Neural crest cell (in vitro differentiated cells): ENCODE measurements around the gene TCTN2. TPM values are rescaled to one million over a fixed set of nuclear protein-coding genes. Genes with fewer than 3 reads are reported as not detected.

ENCODE experiments used
- DNase-seq: peaks from one replicate; pipeline ENCODE4 v3.0.0; 2021; ENCODE audit warnings: low read depth, mixed read lengths, low spot score
- H3K27ac Mint-ChIP-seq: one replicate; pipeline ENCODE4 v1.8.0; 2021; ENCODE audit warnings: mild to moderate bottlenecking, mixed read lengths; ENCODE audit not compliant: unreplicated experiment
- H3K27me3 Mint-ChIP-seq: 2 replicates; pipeline ENCODE4 v1.8.0; 2021; ENCODE audit warnings: low read depth, mild to moderate bottlenecking, mixed read lengths
- H3K36me3 Mint-ChIP-seq: 2 replicates; pipeline ENCODE4 v1.8.0; 2021; ENCODE audit warnings: low read depth, mild to moderate bottlenecking, mixed read lengths
- H3K4me1 Mint-ChIP-seq: 2 replicates; pipeline ENCODE4 v1.8.0; 2021; ENCODE audit warnings: mixed read lengths
- H3K4me3 Mint-ChIP-seq: one replicate; pipeline ENCODE4 v1.8.0; 2021; ENCODE audit warnings: mild to moderate bottlenecking, mixed read lengths
- H3K9me3 Mint-ChIP-seq: 2 replicates; pipeline ENCODE4 v1.8.0; 2021; ENCODE audit warnings: mixed read lengths
- total RNA-seq: library from RNA; stranded (reverse); gene quantifications from 2 replicates; pipeline ENCODE4 v1.2.1, GENCODE V29; 2021
- TF ChIP-seq, protein P1 (sequence below): fragments of 200-600 bp; sonication (generic); conservative IDR thresholded peaks from 2 replicates; pipeline ENCODE4 v1.5.0; 2021; ENCODE audit warnings: antibody characterized with exemption, mild to moderate bottlenecking

TCTN2 gene
- total RNA-seq, 1 donor from 2014 or later: 23.1 TPM

DNA sequence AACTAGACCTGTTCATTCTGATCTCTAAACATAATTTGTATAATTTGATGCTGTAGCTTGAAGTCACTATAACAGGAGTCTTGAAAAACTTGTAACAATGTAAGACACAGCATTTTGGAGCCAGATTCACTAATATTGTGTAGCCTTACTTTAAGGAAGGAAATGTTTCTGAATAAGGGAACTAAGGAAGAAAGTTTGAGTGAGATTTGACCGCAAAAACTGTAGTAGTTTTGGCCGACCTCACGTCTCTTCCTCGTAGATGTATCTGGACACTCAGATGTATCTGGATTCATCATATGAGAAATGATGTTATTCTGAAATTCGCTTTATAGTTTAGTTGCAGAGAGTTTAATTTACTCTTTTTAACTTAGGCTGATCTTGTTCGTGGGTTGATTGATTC lies 77.2 kb downstream of the TCTN2 start:
- peaks cover 3% of the 10 kb centered on the region for H3K36me3 Mint-ChIP-seq
- no peaks in the 10 kb centered on the region for H3K27me3 Mint-ChIP-seq
- no peak overlapping the region for H3K4me3 Mint-ChIP-seq
- H3K4me1 Mint-ChIP-seq: no peaks in the 10 kb centered on the region
- no peak overlapping the region for H3K27ac Mint-ChIP-seq
- no peaks in the 10 kb centered on the region for H3K9me3 Mint-ChIP-seq
- TF ChIP-seq, protein P1, sequence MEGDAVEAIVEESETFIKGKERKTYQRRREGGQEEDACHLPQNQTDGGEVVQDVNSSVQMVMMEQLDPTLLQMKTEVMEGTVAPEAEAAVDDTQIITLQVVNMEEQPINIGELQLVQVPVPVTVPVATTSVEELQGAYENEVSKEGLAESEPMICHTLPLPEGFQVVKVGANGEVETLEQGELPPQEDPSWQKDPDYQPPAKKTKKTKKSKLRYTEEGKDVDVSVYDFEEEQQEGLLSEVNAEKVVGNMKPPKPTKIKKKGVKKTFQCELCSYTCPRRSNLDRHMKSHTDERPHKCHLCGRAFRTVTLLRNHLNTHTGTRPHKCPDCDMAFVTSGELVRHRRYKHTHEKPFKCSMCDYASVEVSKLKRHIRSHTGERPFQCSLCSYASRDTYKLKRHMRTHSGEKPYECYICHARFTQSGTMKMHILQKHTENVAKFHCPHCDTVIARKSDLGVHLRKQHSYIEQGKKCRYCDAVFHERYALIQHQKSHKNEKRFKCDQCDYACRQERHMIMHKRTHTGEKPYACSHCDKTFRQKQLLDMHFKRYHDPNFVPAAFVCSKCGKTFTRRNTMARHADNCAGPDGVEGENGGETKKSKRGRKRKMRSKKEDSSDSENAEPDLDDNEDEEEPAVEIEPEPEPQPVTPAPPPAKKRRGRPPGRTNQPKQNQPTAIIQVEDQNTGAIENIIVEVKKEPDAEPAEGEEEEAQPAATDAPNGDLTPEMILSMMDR: no peak
- DNase-seq: no peak

DNA sequence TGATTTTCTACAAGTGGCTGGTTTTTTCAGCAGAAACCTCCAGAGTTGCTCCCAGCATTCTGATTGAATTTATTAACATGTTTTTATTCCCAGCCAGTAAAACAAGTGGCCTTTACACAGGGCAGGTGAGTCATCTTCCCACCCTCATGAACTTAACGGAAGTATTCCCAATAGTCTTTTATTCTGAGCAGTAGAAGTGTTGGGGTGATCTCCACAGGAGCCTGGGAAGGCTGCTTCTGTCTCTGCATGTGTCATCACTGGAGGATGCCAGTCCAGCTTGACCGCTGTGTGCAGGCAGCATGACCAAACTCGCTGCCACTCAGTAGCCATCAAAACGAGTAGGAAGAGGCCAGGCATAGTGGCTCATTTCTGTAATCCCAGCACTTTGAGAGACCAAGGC lies 77.7 kb downstream of the TCTN2 start:
- Mint-ChIP-seq H3K27me3 (no peaks in the 10 kb centered on the region), H3K36me3 (peaks cover 3% of the 10 kb centered on the region), H3K4me3 (no peak overlapping the region), H3K9me3 (no peaks in the 10 kb centered on the region), H3K4me1 (no peaks in the 10 kb centered on the region), H3K27ac (no peak overlapping the region)
- TF ChIP-seq, protein P1: no peak
- DNase-seq: no peak

DNA sequence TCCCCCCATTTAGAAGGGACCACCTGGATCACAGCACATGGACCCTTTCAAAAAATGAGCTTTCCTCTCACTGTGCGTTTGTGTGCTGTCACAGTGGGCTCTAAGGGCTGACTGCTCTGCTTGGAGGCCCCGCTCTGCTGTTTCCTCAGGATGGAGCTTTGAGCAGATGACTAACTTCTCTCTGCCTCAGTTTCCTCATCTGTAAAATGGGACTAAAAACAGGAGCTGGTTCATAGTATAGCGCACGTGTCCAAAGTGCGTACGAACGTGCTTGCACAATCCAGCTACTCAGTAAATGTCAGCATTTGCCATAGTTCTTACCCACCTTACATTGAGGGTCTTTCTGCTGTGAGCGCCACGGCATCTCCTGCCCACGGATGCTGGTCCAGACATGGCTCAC lies 78.4 kb downstream of the TCTN2 start:
- TF ChIP-seq, protein P1: no peak
- no peaks in the 10 kb centered on the region for H3K4me1 Mint-ChIP-seq
- no peaks in the 10 kb centered on the region for H3K27me3 Mint-ChIP-seq
- DNase-seq: no peak
- H3K36me3 Mint-ChIP-seq: peaks cover 3% of the 10 kb centered on the region
- no peak overlapping the region for H3K27ac Mint-ChIP-seq
- H3K9me3 Mint-ChIP-seq: no peaks in the 10 kb centered on the region
- H3K4me3 Mint-ChIP-seq: no peak overlapping the region

DNA sequence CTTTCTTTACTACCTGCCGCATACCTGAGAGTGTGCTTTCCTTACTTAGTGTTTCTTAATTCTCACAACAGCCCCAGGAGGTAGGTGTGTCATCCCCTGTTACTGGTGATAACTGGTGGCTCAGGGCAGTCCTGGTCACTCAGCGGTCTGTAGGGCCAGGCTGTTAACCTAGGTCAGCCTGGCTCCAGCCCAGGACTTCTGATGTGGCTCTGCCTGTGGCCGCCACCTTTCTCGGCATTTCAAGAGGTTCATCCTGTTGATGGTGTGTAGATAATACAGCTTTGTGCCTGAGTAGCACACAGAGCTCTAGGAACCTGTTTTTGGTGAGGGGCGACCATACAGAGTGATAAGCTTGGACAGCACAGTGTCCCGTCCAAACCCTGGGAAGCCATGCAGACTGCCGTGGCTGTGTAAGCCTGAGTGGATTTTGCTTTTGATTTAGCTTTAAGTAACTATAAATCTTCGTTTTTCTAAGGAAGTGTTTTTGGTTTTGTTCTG lies 79.3 kb downstream of the TCTN2 start:
- no peak overlapping the region for H3K27ac Mint-ChIP-seq
- no peaks in the 10 kb centered on the region for H3K27me3 Mint-ChIP-seq
- H3K4me1 Mint-ChIP-seq: no peaks in the 10 kb centered on the region
- TF ChIP-seq, protein P1: no peak
- peaks cover 6% of the 10 kb centered on the region for H3K36me3 Mint-ChIP-seq
- DNase-seq: no peak
- H3K9me3 Mint-ChIP-seq: no peaks in the 10 kb centered on the region
- H3K4me3 Mint-ChIP-seq: no peak overlapping the region

DNA sequence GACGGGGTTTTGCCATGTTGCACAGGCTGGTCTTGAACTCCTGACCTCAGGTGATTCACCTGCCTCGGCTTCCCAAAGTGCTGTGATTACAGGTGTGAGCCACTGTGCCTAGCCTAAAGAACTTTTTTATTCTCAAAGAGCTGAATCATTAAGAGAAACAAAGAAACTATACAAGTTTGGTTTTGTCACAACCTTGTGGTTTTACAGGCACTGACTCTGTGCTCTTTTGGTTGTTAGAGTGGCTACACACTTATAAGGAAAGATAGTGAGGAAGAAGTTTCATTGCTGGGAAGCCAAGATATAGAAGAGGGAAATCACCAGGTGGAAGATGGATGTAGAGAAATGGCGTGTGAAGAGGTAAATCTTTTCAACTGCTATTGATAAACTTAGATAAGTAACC lies 81.1 kb downstream of the TCTN2 start:
- Mint-ChIP-seq H3K27ac (no peak overlapping the region), H3K36me3 (peaks cover 6% of the 10 kb centered on the region), H3K27me3 (no peaks in the 10 kb centered on the region), H3K9me3 (no peaks in the 10 kb centered on the region), H3K4me1 (no peaks in the 10 kb centered on the region), H3K4me3 (no peak overlapping the region)
- DNase-seq: no peak
- TF ChIP-seq, protein P1: no peak
